Activated CD4-positive, alpha-beta T cell treated with anti-CD3 and anti-CD28 coated beads, Interleukin-2, amount 50 U/mL, for 4 hours (primary cell): Measurements from ENCODE around the gene CLDN15.

Experiments
- DNase-seq, 2 experiments: peaks; one replicate each; pipeline ENCODE4 v3.0.0-alpha.2; 2020

CLDN15 gene

GRCh38 chr7:101195884-101196283 lies 41.7 kb downstream of the CLDN15 start:
- no peak for DNase-seq

GRCh38 chr7:101189109-101189508 lies 48.5 kb downstream of the CLDN15 start:
- no peak for DNase-seq

- DNase-seq, result no peak
These were observed 50.7 kb downstream of the CLDN15 start for GRCh38 chr7:101186844-101187428.

- DNase-seq, result no peak
These were observed 51.4 kb downstream of the CLDN15 start for GRCh38 chr7:101186194-101186593.

GRCh38 chr7:101185258-101185839 lies 52.3 kb downstream of the CLDN15 start:
- DNase-seq, result no peak
